K562 (cell line): Measurements from ENCODE around the gene DACT3. TPM values are rescaled to one million over a fixed set of nuclear protein-coding genes. Genes with fewer than 3 reads are reported as not detected.

Source experiments
- ATAC-seq: fragments of 200-7000 bp; cut with Tn5 transposase; 3 replicates; pipeline ENCODE4 v1.9.1; 2020; ENCODE audit warnings: moderate library complexity
- BruUV-seq: library from RNA; stranded (reverse); fragments of 400-500 nt; replicated peaks from 2 replicates; lab custom pipeline; 2021; lab: Mats Ljungman, UMichigan
- CTCF ChIA-PET: fragments of 300-600 bp; formaldehyde crosslinking; extraction: SDS; loops from one replicate; lab custom pipeline; 2021; ENCODE audit warnings: low intra/inter-chr PET ratio; lab: Yijun Ruan, JAX
- POLR2A ChIA-PET: fragments of 300-600, 350-650 bp; sonication (Branson Sonifier 250); formaldehyde crosslinking; extraction: SDS; loops from one replicate; lab custom pipeline; 2021; ENCODE audit warnings: antibody characterized with exemption, inconsistent platforms; lab: Yijun Ruan, JAX
- DNase-seq, 4 experiments: peaks; one replicate each; pipeline versions ENCODE4 v3.0.0 to v3.0.0-alpha.2; 2011 to 2018; ENCODE audit warnings: low spot score in 3 of 4, mixed read lengths in 3 of 4; ENCODE audit errors: extremely low read depth in 1 of 4
- FAIRE-seq: peaks from 2 replicates; lab custom pipeline; 2011; peaks lifted over from hg19 to GRCh38; lab: Jason Lieb, UNC
- H2AFZ ChIP-seq: 2 replicates; pipeline ENCODE4 v1.6.0; 2011; ENCODE audit warnings: low read depth, low read length, control low read depth, inconsistent platforms
- H3K27ac ChIP-seq: fragments of 200-600 bp; 3 replicates; pipeline ENCODE4 v1.8.0; 2011; ENCODE audit warnings: low read depth, mild to moderate bottlenecking, control low read depth, inconsistent platforms, low read length, moderate library complexity, mixed read lengths; ENCODE audit errors: extremely low read depth
- H3K27me3 ChIP-seq, 2 experiments: fragments of 300-600 bp in 1 of 2; 2 replicates in 1 of 2; 3 replicates in 1 of 2; pipeline versions ENCODE4 v1.6.0 to v1.8.0; 2011; ENCODE audit warnings: inconsistent platforms in 2 of 2, low read length in 2 of 2, mild to moderate bottlenecking in 1 of 2, mixed read lengths in 1 of 2, moderate library complexity in 1 of 2; ENCODE audit not compliant: control insufficient read depth in 2 of 2, insufficient read depth in 2 of 2
- H3K36me3 ChIP-seq: fragments of 300-600 bp; 3 replicates; pipeline ENCODE4 v1.8.0; 2011; ENCODE audit warnings: mild to moderate bottlenecking, low read length, inconsistent platforms; ENCODE audit not compliant: control insufficient read depth, insufficient read depth
- H3K4me1 ChIP-seq, 2 experiments: fragments of 200-600 bp in 1 of 2; replicated peaks in 1 of 2; 2 replicates in 1 of 2; 3 replicates in 1 of 2; pipeline versions ENCODE4 v1.5.1 to v1.8.0; 2011; ENCODE audit warnings: inconsistent platforms in 2 of 2, low read length in 2 of 2, mild to moderate bottlenecking in 1 of 2, mixed read lengths in 1 of 2, moderate library complexity in 1 of 2; ENCODE audit not compliant: control insufficient read depth in 2 of 2, insufficient read depth in 2 of 2
- H3K4me2 ChIP-seq: 2 replicates; pipeline ENCODE4 v1.6.1; 2011; ENCODE audit warnings: low read length, control low read depth, inconsistent platforms, mixed read lengths; ENCODE audit not compliant: insufficient read depth
- H3K4me3 ChIP-seq: fragments of 200-600 bp; sonication (generic), shearing (Covaris generic); 2 replicates; pipeline ENCODE4 v1.5.1; 2016; ENCODE audit warnings: control low read depth, inconsistent platforms
- H3K79me2 ChIP-seq: fragments of 200-600 bp; 3 replicates; pipeline ENCODE4 v1.8.0; 2011; ENCODE audit warnings: low read length, inconsistent platforms; ENCODE audit not compliant: control insufficient read depth, insufficient read depth
- H3K9ac ChIP-seq, 2 experiments: 2 replicates each; pipeline versions ENCODE4 v1.6.0 to v1.6.1; 2011; ENCODE audit warnings: low read depth in 2 of 2, low read length in 2 of 2, control low read depth in 1 of 2, inconsistent platforms in 1 of 2, mild to moderate bottlenecking in 1 of 2, mixed read lengths in 1 of 2; ENCODE audit not compliant: insufficient read depth in 1 of 2
- H3K9me1 ChIP-seq: one replicate; pipeline ENCODE4 v1.6.0; 2011; ENCODE audit warnings: inconsistent platforms, mild to moderate bottlenecking, low read length, moderate library complexity; ENCODE audit not compliant: control insufficient read depth, insufficient read depth
- H3K9me3 ChIP-seq: replicated peaks from 2 replicates; pipeline ENCODE4 v1.5.1; 2011; ENCODE audit warnings: low read depth, low read length, inconsistent platforms; ENCODE audit not compliant: control insufficient read depth, insufficient read depth
- H4K20me1 ChIP-seq: replicated peaks from 2 replicates; pipeline ENCODE4 v1.6.1; 2011; ENCODE audit warnings: low read length, inconsistent platforms, mixed read lengths; ENCODE audit not compliant: control insufficient read depth, insufficient read depth
- CREBBP ChIP-seq: IDR thresholded peaks from one replicate; pipeline ENCODE4 v1.6.1; 2012; ENCODE audit warnings: low read depth, mild to moderate bottlenecking, control low read depth, inconsistent platforms, low read length
- EGR1 ChIP-seq: fragments of 450-650 bp; conservative IDR thresholded peaks from 2 replicates; pipeline ENCODE4 v1.6.1; 2017; ENCODE audit warnings: mild to moderate bottlenecking
- GABPB1 ChIP-seq: sonication (generic); formaldehyde crosslinking; IDR thresholded peaks from 2 replicates; pipeline ENCODE4 v1.8.0; 2022; ENCODE audit warnings: mild to moderate bottlenecking, missing genetic modification reagents
- HDAC1 ChIP-seq, 2 experiments: fragments of 450-650 bp; IDR thresholded peaks; 2 replicates each; pipeline ENCODE4 v1.6.1; 2016 to 2017; ENCODE audit warnings: inconsistent platforms in 1 of 2, mild to moderate bottlenecking in 1 of 2, moderate library complexity in 1 of 2
- KLF1 ChIP-seq: fragments of 450-650 bp; IDR thresholded peaks from 2 replicates; pipeline ENCODE4 v1.6.1; 2016; ENCODE audit warnings: missing genetic modification characterization, missing compliant biosample characterization
- KLF13 ChIP-seq: fragments of 450-650 bp; IDR thresholded peaks from 2 replicates; pipeline ENCODE4 v1.6.1; 2016; ENCODE audit warnings: missing genetic modification characterization, low read depth, mild to moderate bottlenecking, missing compliant biosample characterization, moderate library complexity, borderline replicate concordance
- SIX5 ChIP-seq, 2 experiments: IDR thresholded peaks; 2 replicates each; pipeline ENCODE4 v1.6.1; 2011; ENCODE audit warnings: low read length in 2 of 2, borderline replicate concordance in 1 of 2, low read depth in 1 of 2, mild to moderate bottlenecking in 1 of 2, moderate library complexity in 1 of 2; ENCODE audit not compliant: insufficient read depth in 1 of 2
- ZC3H8 ChIP-seq: fragments of 450-650 bp; IDR thresholded peaks from 2 replicates; pipeline ENCODE4 v1.6.1; 2017
- WGBS: fragments of 100-300 bp; shearing (Covaris generic); methylation state at CpG from one replicate; pipeline ENCODE4 v1.1.6; 2016; ENCODE audit warnings: low coverage, mixed read lengths; ENCODE audit not compliant: insufficient coverage; ENCODE audit errors: missing lambda C conversion rate; 5-methylcytosine and 5-hydroxymethylcytosine counted together
- in situ Hi-C: fragments of 300-500 bp; cut with MboI; formaldehyde crosslinking; loops from 4 replicates; pipeline ENCODE4 v1.15.0; 2018; ENCODE audit warnings: inconsistent platforms, mixed read lengths
- intact Hi-C: fragments of 100-400 bp; cut with micrococcal nuclease; formaldehyde crosslinking; loops from 2 replicates; pipeline ENCODE4 v1.14.2; 2022
- polyA plus RNA-seq, 8 experiments: library from polyadenylated mRNA; depleted of rRNA in 4 of 8; stranded (reverse) in 5 of 8; unstranded in 3 of 8; fragments of >200 nt; fragmentation: Nextera tagmentation in 2 of 8; fragmentation: Illumina TruSeq in 1 of 8; extraction: Ambion mirVana in 2 of 8; extraction: Trizol in 1 of 8; gene quantifications; 2 replicates each; pipeline versions ENCODE4 v1.2.1 to v1.2.3, GENCODE V29; 2011 to 2014; ENCODE audit warnings: inconsistent platforms in 1 of 8, missing spikeins in 1 of 8
- total RNA-seq, 7 experiments: library from RNA; depleted of rRNA in 6 of 7; stranded (reverse); fragments of >200 nt in 6 of 7; fragmentation: Illumina TruSeq in 2 of 7; extraction: Trizol in 2 of 7; gene quantifications; 2 replicates each; pipeline versions ENCODE4 v1.2.1 to v1.2.3, GENCODE V29; 2011 to 2021; ENCODE audit warnings: low replicate concordance in 1 of 7
- TF ChIP-seq, protein P1 (sequence below): fragments of 250-450 bp; sonication (Bioruptor Pico); IDR thresholded peaks from 2 replicates; pipeline ENCODE4 v1.4.0; 2020
- TF ChIP-seq, protein P2 (sequence below): fragments of 450-650 bp; IDR thresholded peaks from 2 replicates; pipeline ENCODE4 v1.7.1; 2018; ENCODE audit warnings: mild to moderate bottlenecking, low read depth; ENCODE audit not compliant: partially characterized antibody
- TF ChIP-seq, protein P3 (sequence below): sonication (generic); formaldehyde crosslinking; IDR thresholded peaks from 2 replicates; pipeline ENCODE4 v1.8.0; 2022; ENCODE audit warnings: missing genetic modification reagents, mild to moderate bottlenecking, borderline replicate concordance

DACT3 gene
- total and polyA plus RNA-seq, 9 of the 15 experiments (the other 6 are each of a cell fraction or from before 2014, with no cell fraction given) = 0.67 to 6.5 (median 3.5) TPM

DNA sequence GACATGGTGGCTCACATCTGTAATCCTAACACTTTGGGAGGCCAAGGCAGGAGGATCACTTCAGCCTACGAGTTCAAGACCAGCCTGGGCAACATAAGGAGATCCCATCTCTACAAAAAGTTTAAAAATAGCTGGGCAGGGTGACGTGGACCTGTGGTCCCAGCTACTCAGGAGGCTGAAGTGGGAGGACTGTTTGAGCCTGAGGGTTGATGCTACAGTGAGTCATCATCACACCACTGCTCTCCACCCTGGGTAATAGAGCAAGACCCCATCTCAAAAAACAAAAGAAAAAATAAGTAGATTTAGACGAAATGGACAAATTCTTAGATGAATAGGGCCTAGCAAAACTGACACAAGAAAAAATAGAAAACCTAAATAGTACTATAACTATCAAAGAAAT is 14.6 kb downstream of the DACT3 start:
- Histone ChIP-seq H3K9me1 (no peaks in the 10 kb centered on the region), H3K27me3 (no peaks in the 10 kb centered on the region), H3K4me2 (no peak overlapping the region), H4K20me1 (no peaks in the 10 kb centered on the region), H3K9me3 (no peaks in the 10 kb centered on the region), H3K36me3 (no peaks in the 10 kb centered on the region), H3K9ac (no peak overlapping the region), H2AFZ (no peak overlapping the region), H3K27ac (no peak overlapping the region), H3K4me1 (peaks cover 0 to 4% of the 10 kb centered on the region in 2 experiments; a peak in 3 of 5 replicates), H3K4me3 (no peak overlapping the region), H3K79me2 (no peaks in the 10 kb centered on the region)
- intact Hi-C loops = no loop called here
- CTCF ChIA-PET = no interaction called here
- POLR2A ChIA-PET = no interaction called here
- WGBS = 20% methylated on average over 3 of the region's 3 CpGs
- no peak for ATAC-seq
- in situ Hi-C loops = no loop called here
- peak in 1 of 4 experiments; percentile 35 for DNase-seq
- no TSS peak for BruUV-seq
- FAIRE-seq = no peak
- TF ChIP-seq, protein P1, sequence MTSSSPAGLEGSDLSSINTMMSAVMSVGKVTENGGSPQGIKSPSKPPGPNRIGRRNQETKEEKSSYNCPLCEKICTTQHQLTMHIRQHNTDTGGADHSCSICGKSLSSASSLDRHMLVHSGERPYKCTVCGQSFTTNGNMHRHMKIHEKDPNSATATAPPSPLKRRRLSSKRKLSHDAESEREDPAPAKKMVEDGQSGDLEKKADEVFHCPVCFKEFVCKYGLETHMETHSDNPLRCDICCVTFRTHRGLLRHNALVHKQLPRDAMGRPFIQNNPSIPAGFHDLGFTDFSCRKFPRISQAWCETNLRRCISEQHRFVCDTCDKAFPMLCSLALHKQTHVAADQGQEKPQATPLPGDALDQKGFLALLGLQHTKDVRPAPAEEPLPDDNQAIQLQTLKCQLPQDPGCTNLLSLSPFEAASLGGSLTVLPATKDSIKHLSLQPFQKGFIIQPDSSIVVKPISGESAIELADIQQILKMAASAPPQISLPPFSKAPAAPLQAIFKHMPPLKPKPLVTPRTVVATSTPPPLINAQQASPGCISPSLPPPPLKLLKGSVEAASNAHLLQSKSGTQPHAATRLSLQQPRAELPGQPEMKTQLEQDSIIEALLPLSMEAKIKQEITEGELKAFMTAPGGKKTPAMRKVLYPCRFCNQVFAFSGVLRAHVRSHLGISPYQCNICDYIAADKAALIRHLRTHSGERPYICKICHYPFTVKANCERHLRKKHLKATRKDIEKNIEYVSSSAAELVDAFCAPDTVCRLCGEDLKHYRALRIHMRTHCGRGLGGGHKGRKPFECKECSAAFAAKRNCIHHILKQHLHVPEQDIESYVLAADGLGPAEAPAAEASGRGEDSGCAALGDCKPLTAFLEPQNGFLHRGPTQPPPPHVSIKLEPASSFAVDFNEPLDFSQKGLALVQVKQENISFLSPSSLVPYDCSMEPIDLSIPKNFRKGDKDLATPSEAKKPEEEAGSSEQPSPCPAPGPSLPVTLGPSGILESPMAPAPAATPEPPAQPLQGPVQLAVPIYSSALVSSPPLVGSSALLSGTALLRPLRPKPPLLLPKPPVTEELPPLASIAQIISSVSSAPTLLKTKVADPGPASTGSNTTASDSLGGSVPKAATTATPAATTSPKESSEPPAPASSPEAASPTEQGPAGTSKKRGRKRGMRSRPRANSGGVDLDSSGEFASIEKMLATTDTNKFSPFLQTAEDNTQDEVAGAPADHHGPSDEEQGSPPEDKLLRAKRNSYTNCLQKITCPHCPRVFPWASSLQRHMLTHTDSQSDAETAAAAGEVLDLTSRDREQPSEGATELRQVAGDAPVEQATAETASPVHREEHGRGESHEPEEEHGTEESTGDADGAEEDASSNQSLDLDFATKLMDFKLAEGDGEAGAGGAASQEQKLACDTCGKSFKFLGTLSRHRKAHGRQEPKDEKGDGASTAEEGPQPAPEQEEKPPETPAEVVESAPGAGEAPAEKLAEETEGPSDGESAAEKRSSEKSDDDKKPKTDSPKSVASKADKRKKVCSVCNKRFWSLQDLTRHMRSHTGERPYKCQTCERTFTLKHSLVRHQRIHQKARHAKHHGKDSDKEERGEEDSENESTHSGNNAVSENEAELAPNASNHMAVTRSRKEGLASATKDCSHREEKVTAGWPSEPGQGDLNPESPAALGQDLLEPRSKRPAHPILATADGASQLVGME = no peak
- TF ChIP-seq ZC3H8 (no peak), GABPB1 (CRISPR knock-in tag) (no peak), CREBBP (no peak), SIX5 (IDR thresholded peaks at IDR 0.05; ENCODE audit: borderline replicate concordance in 1 of 2, insufficient read depth in 1 of 2, low read depth in 1 of 2, low read length in 2 of 2) (no peak), KLF1 (tag) (no peak), KLF13 (tag) (no peak), HDAC1 (IDR thresholded peaks at IDR 0.05) (no peak), EGR1 (no peak)
- TF ChIP-seq, protein P2, sequence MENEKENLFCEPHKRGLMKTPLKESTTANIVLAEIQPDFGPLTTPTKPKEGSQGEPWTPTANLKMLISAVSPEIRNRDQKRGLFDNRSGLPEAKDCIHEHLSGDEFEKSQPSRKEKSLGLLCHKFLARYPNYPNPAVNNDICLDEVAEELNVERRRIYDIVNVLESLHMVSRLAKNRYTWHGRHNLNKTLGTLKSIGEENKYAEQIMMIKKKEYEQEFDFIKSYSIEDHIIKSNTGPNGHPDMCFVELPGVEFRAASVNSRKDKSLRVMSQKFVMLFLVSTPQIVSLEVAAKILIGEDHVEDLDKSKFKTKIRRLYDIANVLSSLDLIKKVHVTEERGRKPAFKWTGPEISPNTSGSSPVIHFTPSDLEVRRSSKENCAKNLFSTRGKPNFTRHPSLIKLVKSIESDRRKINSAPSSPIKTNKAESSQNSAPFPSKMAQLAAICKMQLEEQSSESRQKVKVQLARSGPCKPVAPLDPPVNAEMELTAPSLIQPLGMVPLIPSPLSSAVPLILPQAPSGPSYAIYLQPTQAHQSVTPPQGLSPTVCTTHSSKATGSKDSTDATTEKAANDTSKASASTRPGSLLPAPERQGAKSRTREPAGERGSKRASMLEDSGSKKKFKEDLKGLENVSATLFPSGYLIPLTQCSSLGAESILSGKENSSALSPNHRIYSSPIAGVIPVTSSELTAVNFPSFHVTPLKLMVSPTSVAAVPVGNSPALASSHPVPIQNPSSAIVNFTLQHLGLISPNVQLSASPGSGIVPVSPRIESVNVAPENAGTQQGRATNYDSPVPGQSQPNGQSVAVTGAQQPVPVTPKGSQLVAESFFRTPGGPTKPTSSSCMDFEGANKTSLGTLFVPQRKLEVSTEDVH = no peak
- TF ChIP-seq, protein P3, sequence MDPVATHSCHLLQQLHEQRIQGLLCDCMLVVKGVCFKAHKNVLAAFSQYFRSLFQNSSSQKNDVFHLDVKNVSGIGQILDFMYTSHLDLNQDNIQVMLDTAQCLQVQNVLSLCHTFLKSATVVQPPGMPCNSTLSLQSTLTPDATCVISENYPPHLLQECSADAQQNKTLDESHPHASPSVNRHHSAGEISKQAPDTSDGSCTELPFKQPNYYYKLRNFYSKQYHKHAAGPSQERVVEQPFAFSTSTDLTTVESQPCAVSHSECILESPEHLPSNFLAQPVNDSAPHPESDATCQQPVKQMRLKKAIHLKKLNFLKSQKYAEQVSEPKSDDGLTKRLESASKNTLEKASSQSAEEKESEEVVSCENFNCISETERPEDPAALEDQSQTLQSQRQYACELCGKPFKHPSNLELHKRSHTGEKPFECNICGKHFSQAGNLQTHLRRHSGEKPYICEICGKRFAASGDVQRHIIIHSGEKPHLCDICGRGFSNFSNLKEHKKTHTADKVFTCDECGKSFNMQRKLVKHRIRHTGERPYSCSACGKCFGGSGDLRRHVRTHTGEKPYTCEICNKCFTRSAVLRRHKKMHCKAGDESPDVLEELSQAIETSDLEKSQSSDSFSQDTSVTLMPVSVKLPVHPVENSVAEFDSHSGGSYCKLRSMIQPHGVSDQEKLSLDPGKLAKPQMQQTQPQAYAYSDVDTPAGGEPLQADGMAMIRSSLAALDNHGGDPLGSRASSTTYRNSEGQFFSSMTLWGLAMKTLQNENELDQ = no peak
